Measurements from ENCODE around the gene UGT1A4. TPM values are rescaled to one million over a fixed set of nuclear protein-coding genes. Genes with fewer than 3 reads are reported as not detected.
A peak's percentile ranks its signal among the peaks of the same experiment; 100 is the strongest.

UGT1A4 gene
- total and polyA plus RNA-seq, 2 of the 8 experiments (the other 6 are each of a cell fraction or from before 2014, with no cell fraction given) = not detected

- POLR2A ChIA-PET (ENCODE audit: partially characterized antibody) = no interaction called here
- Histone ChIP-seq H3K27me3 (replicated peaks in 1 of 4; ENCODE audit: control insufficient read depth in 3 of 4, extremely low read depth in 1 of 4, insufficient read depth in 3 of 4, low read length in 3 of 4) (no peaks in the 10 kb centered on the region), H2AFZ (ENCODE audit: low read length) (no peak overlapping the region), H2BK15ac (ENCODE audit: low read length) (no peak overlapping the region), H3K27ac (ENCODE audit: low read depth, low read length) (no peak overlapping the region), H2BK12ac (ENCODE audit: low read depth, low read length) (no peak overlapping the region), H2BK20ac (ENCODE audit: low read length) (no peak overlapping the region), H3K23ac (ENCODE audit: insufficient read length) (no peak overlapping the region), H3K79me1 (ENCODE audit: low read depth, low read length) (no peaks in the 10 kb centered on the region), H3K4me1 (replicated peaks in 1 of 4; ENCODE audit: control insufficient read depth in 3 of 4, insufficient read depth in 4 of 4, low read length in 3 of 4) (no peaks in the 10 kb centered on the region; a peak in 1 of 7 replicates), H3K9me3 (ENCODE audit: insufficient read depth in 2 of 2, low read depth in 1 of 2, low read length in 1 of 2) (no peaks in the 10 kb centered on the region), H3K36me3 (ENCODE audit: control insufficient read depth in 2 of 4, insufficient read depth in 4 of 4, low read length in 3 of 4) (no peaks in the 10 kb centered on the region), H4K91ac (replicated peaks; ENCODE audit: insufficient read length, low read length) (no peak overlapping the region), H3K9ac (replicated peaks in 1 of 4; ENCODE audit: extremely low read depth in 1 of 4, low read depth in 3 of 4, low read length in 3 of 4) (no peak overlapping the region), H3K4me3 (ENCODE audit: extremely low read depth in 1 of 4, insufficient read depth in 2 of 4, low read depth in 3 of 4, low read length in 4 of 4) (no peak overlapping the region), H4K8ac (ENCODE audit: extremely low read depth, insufficient read depth, low read length) (no peak overlapping the region), H3K4me2 (ENCODE audit: insufficient read depth in 1 of 2, low read depth in 2 of 2, low read length in 2 of 2) (no peak overlapping the region), H4K5ac (ENCODE audit: insufficient read length, low read depth, low read length) (no peak overlapping the region), H3K14ac (ENCODE audit: insufficient read length) (no peak overlapping the region), H2BK5ac (ENCODE audit: low read depth, low read length) (no peak overlapping the region), H3K56ac (replicated peaks; ENCODE audit: insufficient read length, low read depth, low read length) (no peak overlapping the region), H2BK120ac (replicated peaks; ENCODE audit: low read depth, low read length) (no peak overlapping the region), H3K23me2 (ENCODE audit: low read depth, low read length) (no peaks in the 10 kb centered on the region), H3K4ac (replicated peaks; ENCODE audit: insufficient read length, low read depth, low read length) (no peak overlapping the region), H3K79me2 (ENCODE audit: control insufficient read depth in 1 of 2, insufficient read depth in 2 of 2, low read length in 2 of 2) (no peaks in the 10 kb centered on the region), H3K18ac (ENCODE audit: extremely low read depth, low read length) (no peak overlapping the region), H4K20me1 (replicated peaks in 1 of 2; ENCODE audit: control insufficient read depth in 1 of 2, insufficient read depth in 2 of 2, low read length in 2 of 2) (no peaks in the 10 kb centered on the region), H2AK5ac (ENCODE audit: low read depth, low read length) (no peak overlapping the region)
- CTCF ChIA-PET (ENCODE audit: partially characterized antibody) = no interaction called here
- no peak for TF ChIP-seq RBBP5 (IDR thresholded peaks at IDR 0.05; ENCODE audit: borderline replicate concordance, low read depth, low read length)
- 0 out of 4 replicates have a peak, but pooled peaks of 1 of the 2 experiments have one; percentile 2 for TF ChIP-seq RAD21 (IDR thresholded peaks at IDR 0.05 in 1 of 2, conservative IDR thresholded peaks at IDR 0.05 in 1 of 2; ENCODE audit: low read depth in 2 of 2, low read length in 2 of 2)
- TF ChIP-seq E2F6 (IDR thresholded peaks at IDR 0.05) = no peak
- TF ChIP-seq GTF2F1 (IDR thresholded peaks at IDR 0.05; ENCODE audit: borderline replicate concordance, low read depth, low read length) = no peak
- DNase-seq (ENCODE audit: low read depth in 1 of 2, low spot score in 2 of 2) (no peak), FAIRE-seq (no peak)
- 60% methylated on average over 4 of the region's 4 CpGs; no CpG with 5 or more reads in 1 of the 2 experiments for WGBS, 2 experiments (ENCODE audit: extremely low coverage in 1 of 2, insufficient coverage in 1 of 2, insufficient read length in 1 of 2, insufficient replicate concordance in 2 of 2, low coverage in 1 of 2, low lambda C conversion rate in 2 of 2, missing lambda C conversion rate in 1 of 2)
These were observed 43.5 kb upstream of the UGT1A4 start for GRCh38 chr2:233674995-233675394.
